ENCODE measurements around the gene EXOC4. TPM values are rescaled to one million over a fixed set of nuclear protein-coding genes. Genes with fewer than 3 reads are reported as not detected.

EXOC4 gene
- total and polyA plus RNA-seq, 2 donors (not counting 3 experiments of a cell fraction or from before 2014, with no cell fraction given), result 20.3 to 73.1 TPM

GRCh38 chr7:133248901-133249300 lies 4.0 kb upstream of the EXOC4 start:
- no peaks in the 10 kb centered on the region for H3K27me3 ChIP-seq (ENCODE audit: control insufficient read depth in 2 of 2, insufficient read depth in 2 of 2, low read length in 2 of 2)
- no peak overlapping the region for H3K27ac ChIP-seq (ENCODE audit: insufficient read depth, low read depth, low read length)
- DNase-seq (ENCODE audit: low read depth, low spot score) (no peak), FAIRE-seq (no peak)
- intact Hi-C loops (cut with micrococcal nuclease), result no loop called here
- H4K20me1 ChIP-seq (replicated peaks; ENCODE audit: control insufficient read depth, extremely low read depth, insufficient read depth, low read length), result no peaks in the 10 kb centered on the region
- dilution Hi-C loops (cut with MboI; ENCODE audit: extremely low pct_ligation_motif_present, low sequenced_read_pairs), result no loop called here
- H3K4me1 ChIP-seq (ENCODE audit: control insufficient read depth, extremely low read depth, insufficient read depth, low read length), result peaks cover 4% of the 10 kb centered on the region
- no peak overlapping the region for H3K4me2 ChIP-seq (ENCODE audit: insufficient read depth, low read length)
- no peaks in the 10 kb centered on the region for H3K9me3 ChIP-seq (replicated peaks; ENCODE audit: control insufficient read depth, insufficient read depth, low read length)
- no peak overlapping the region for H3K9ac ChIP-seq (replicated peaks; ENCODE audit: extremely low read depth, insufficient read depth, low read length)
- no TSS peak for BruUV-seq (replicated peaks)
- H3K79me2 ChIP-seq (ENCODE audit: control insufficient read depth, insufficient read depth, low read length), result peaks cover 5% of the 10 kb centered on the region
- CTCF ChIA-PET, result no interaction called here
- TF ChIP-seq, protein P1, sequence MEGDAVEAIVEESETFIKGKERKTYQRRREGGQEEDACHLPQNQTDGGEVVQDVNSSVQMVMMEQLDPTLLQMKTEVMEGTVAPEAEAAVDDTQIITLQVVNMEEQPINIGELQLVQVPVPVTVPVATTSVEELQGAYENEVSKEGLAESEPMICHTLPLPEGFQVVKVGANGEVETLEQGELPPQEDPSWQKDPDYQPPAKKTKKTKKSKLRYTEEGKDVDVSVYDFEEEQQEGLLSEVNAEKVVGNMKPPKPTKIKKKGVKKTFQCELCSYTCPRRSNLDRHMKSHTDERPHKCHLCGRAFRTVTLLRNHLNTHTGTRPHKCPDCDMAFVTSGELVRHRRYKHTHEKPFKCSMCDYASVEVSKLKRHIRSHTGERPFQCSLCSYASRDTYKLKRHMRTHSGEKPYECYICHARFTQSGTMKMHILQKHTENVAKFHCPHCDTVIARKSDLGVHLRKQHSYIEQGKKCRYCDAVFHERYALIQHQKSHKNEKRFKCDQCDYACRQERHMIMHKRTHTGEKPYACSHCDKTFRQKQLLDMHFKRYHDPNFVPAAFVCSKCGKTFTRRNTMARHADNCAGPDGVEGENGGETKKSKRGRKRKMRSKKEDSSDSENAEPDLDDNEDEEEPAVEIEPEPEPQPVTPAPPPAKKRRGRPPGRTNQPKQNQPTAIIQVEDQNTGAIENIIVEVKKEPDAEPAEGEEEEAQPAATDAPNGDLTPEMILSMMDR (IDR thresholded peaks at IDR 0.05; ENCODE audit: extremely low read depth in 1 of 2, insufficient read depth in 1 of 2, low read depth in 1 of 2, low read length in 2 of 2), result no peak
- TF ChIP-seq EZH2 (IDR thresholded peaks at IDR 0.05; ENCODE audit: borderline replicate concordance, low read depth, low read length, severe bottlenecking) (no peak), POLR2A (IDR thresholded peaks at IDR 0.05; ENCODE audit: low read depth, low read length) (no peak), JUN (IDR thresholded peaks at IDR 0.05; ENCODE audit: borderline replicate concordance, insufficient read depth, insufficient read length, low read depth) (no peak), GATA2 (IDR thresholded peaks at IDR 0.05; ENCODE audit: insufficient read depth, insufficient read length, low read depth, low read length) (no peak), POLR2AphosphoS5 (IDR thresholded peaks at IDR 0.05; ENCODE audit: insufficient read depth, low read depth, low read length) (no peak)
- TF ChIP-seq, protein P2, sequence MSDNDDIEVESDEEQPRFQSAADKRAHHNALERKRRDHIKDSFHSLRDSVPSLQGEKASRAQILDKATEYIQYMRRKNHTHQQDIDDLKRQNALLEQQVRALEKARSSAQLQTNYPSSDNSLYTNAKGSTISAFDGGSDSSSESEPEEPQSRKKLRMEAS (IDR thresholded peaks at IDR 0.05; ENCODE audit: insufficient read depth, insufficient read length), result no peak
- no peaks in the 10 kb centered on the region for H3K9me1 ChIP-seq (replicated peaks; ENCODE audit: control insufficient read depth, extremely low read depth, insufficient read depth, low read length)
- POLR2A ChIA-PET, result no interaction called here
- H3K36me3 ChIP-seq (ENCODE audit: control insufficient read depth in 2 of 2, extremely low read depth in 1 of 2, insufficient read depth in 2 of 2, low read length in 2 of 2), result no peaks in the 10 kb centered on the region
- no peak overlapping the region for H3K4me3 ChIP-seq (replicated peaks in 1 of 3; ENCODE audit: insufficient read depth in 1 of 3, low read depth in 1 of 3, low read length in 3 of 3)
- H2AFZ ChIP-seq (ENCODE audit: low read depth, low read length), result no peak overlapping the region
